OCI-LY1 (cell line): ENCODE measurements around the gene PALD1.

Experiments used
- CTCF ChIP-seq: fragments of 200-600 bp; sonication (generic), shearing (Covaris generic); IDR thresholded peaks from 2 replicates; pipeline ENCODE4 v1.5.1; 2017; ENCODE audit warnings: mild to moderate bottlenecking, antibody characterized with exemption, low read length, moderate library complexity, mixed read lengths
- EZH2 ChIP-seq: fragments of 200-600 bp; sonication (generic), shearing (Covaris generic); IDR thresholded peaks from 2 replicates; pipeline ENCODE4 v1.8.0; 2017; ENCODE audit warnings: borderline replicate concordance, mixed run types, mild to moderate bottlenecking, antibody characterized with exemption, low read length, moderate library complexity, mixed read lengths

GRCh38 chr10:70532554-70533188 is 54.1 kb downstream of the PALD1 start:
- no peak for TF ChIP-seq CTCF
- TF ChIP-seq EZH2 = no peak
